ENCODE measurements around the gene PSMD13. TPM values are rescaled to one million over a fixed set of nuclear protein-coding genes. Genes with fewer than 3 reads are reported as not detected.

PSMD13 gene
- total and polyA plus RNA-seq, 2 experiments from 2014 or later, result 98.4 to 175 TPM

DNA sequence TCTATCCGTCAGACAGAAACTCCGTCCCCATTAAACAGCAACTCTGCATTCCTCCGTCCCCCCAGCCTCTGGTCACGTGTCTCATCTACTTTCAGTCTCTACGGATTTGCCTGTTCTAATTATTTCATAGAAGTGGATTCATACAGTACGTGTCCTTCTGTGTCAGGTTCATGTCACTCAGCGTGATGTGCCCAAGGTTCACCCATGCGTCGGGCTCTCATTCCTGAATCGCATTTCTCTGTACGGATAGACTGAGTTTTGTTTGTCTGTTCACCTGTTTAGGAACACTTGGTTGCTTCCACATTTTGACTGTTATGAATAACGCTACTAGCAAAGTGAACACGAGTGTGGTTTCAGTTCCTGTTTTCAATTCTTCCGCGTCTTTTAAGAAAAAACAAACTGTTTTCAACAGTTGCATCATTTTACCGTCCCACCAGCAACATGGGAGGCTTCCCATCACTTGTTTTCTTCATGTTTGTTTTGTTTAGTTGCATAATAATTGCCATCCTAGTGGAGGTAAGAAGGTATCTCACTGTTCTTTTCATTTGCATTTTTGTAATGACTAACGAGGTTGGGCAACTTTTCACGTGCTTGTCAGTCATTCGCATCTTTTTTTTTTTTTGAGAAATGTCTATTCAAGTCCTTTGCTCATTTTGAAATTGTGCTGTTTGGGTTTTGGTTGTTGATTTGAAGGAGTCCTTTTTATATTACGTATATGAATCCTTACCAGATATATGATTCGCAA lies 32.5 kb downstream of the PSMD13 start:
- H3K4me3 ChIP-seq, result no peak overlapping the region
- H3K27ac ChIP-seq, result no peak overlapping the region
- no peaks in the 10 kb centered on the region for H3K4me1 ChIP-seq (ENCODE audit: low read depth)
- no peaks in the 10 kb centered on the region for H3K9me3 ChIP-seq (ENCODE audit: low read depth)
- no peak for DNase-seq (ENCODE audit: low read depth in 1 of 2, low spot score in 1 of 2)
- no peaks in the 10 kb centered on the region for H3K36me3 ChIP-seq
- TF ChIP-seq, protein P1, sequence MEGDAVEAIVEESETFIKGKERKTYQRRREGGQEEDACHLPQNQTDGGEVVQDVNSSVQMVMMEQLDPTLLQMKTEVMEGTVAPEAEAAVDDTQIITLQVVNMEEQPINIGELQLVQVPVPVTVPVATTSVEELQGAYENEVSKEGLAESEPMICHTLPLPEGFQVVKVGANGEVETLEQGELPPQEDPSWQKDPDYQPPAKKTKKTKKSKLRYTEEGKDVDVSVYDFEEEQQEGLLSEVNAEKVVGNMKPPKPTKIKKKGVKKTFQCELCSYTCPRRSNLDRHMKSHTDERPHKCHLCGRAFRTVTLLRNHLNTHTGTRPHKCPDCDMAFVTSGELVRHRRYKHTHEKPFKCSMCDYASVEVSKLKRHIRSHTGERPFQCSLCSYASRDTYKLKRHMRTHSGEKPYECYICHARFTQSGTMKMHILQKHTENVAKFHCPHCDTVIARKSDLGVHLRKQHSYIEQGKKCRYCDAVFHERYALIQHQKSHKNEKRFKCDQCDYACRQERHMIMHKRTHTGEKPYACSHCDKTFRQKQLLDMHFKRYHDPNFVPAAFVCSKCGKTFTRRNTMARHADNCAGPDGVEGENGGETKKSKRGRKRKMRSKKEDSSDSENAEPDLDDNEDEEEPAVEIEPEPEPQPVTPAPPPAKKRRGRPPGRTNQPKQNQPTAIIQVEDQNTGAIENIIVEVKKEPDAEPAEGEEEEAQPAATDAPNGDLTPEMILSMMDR (IDR thresholded peaks at IDR 0.05; ENCODE audit: low read depth, low read length), result no peak
- H3K27me3 ChIP-seq, result peaks cover 5% of the 10 kb centered on the region

- Histone ChIP-seq H3K9me3 (ENCODE audit: low read depth) (no peaks in the 10 kb centered on the region), H3K4me3 (no peak overlapping the region), H3K4me1 (ENCODE audit: low read depth) (no peaks in the 10 kb centered on the region), H3K27ac (no peak overlapping the region), H3K27me3 (peaks cover 5% of the 10 kb centered on the region), H3K36me3 (no peaks in the 10 kb centered on the region)
- no peak for DNase-seq (ENCODE audit: low read depth in 1 of 2, low spot score in 1 of 2)
- TF ChIP-seq, protein P1 (IDR thresholded peaks at IDR 0.05; ENCODE audit: low read depth, low read length), result no peak
These were observed 33.9 kb downstream of the PSMD13 start for GRCh38 chr11:270451-271318.

DNA sequence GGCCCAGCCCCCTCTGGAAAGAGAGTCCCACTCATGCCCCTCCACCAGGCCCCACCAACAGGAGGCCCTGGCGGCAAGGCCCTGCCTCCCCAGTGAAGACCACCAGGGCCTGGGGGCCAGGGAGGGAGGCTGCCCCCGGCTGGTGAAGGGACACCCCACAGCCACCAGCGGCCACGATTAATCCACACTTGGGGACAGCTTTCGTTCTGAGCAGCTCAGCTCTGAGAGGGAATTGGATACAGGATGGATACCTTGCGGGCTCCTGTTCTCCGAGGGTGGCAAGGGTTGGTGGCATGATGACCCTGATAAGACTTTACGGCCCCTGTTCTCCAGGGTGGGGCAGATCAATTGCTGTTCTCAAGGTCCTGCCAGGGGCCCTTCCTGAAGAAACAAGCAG lies 34.5 kb downstream of the PSMD13 start:
- DNase-seq (ENCODE audit: low read depth in 1 of 2, low spot score in 1 of 2), result no peak
- H3K36me3 ChIP-seq, result no peaks in the 10 kb centered on the region
- peaks cover 6% of the 10 kb centered on the region for H3K27me3 ChIP-seq
- TF ChIP-seq, protein P1 (IDR thresholded peaks at IDR 0.05; ENCODE audit: low read depth, low read length), result no peak
- no peaks in the 10 kb centered on the region for H3K4me1 ChIP-seq (ENCODE audit: low read depth)
- no peak overlapping the region for H3K27ac ChIP-seq
- no peaks in the 10 kb centered on the region for H3K9me3 ChIP-seq (ENCODE audit: low read depth)
- H3K4me3 ChIP-seq, result no peak overlapping the region

DNA sequence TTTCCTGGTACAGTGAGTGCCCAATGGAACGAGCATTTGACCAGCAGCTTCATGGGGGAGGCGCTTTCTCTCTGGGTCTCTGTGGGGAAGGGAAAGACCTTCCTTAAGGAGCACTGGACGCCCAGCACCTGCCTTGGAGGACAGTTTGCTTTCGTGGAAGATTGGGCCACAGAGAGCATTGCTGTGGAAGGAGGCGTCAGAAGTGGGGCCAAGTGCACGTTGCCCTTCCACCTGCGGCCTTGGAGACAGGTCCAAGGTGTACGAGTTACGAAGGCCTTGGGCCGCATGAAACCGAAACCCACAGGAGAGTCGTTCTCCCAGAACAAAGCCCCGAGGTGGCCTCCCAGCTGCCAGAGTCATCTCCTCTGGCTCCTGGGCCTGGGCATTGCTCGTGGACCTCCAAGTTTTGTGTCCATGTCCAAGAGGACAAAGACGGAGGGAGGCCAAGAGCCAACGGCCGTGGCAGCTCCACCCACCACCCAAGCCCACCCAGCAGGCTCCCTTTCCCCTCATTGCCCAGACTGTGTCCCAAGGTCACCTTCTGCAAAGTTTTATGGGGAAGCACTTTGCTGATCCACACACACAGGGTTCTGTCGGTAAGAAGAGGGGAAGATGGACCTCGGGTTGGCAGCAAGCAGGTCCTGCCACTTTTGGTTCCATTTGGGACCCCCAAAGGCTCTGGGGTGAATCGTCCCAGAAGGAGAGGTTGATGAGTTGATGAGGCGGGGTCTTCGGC lies 35.6 kb downstream of the PSMD13 start:
- no peaks in the 10 kb centered on the region for H3K9me3 ChIP-seq (ENCODE audit: low read depth)
- no peak for DNase-seq (ENCODE audit: low read depth in 1 of 2, low spot score in 1 of 2)

GRCh38 chr11:272931-273198 lies 36.1 kb downstream of the PSMD13 start:
- no peak for DNase-seq (ENCODE audit: low read depth in 1 of 2, low spot score in 1 of 2)
- Histone ChIP-seq H3K27me3 (peaks cover 13% of the 10 kb centered on the region), H3K4me3 (no peak overlapping the region), H3K27ac (no peak overlapping the region), H3K36me3 (no peaks in the 10 kb centered on the region), H3K4me1 (ENCODE audit: low read depth) (no peaks in the 10 kb centered on the region), H3K9me3 (ENCODE audit: low read depth) (no peaks in the 10 kb centered on the region)
- TF ChIP-seq, protein P1 (IDR thresholded peaks at IDR 0.05; ENCODE audit: low read depth, low read length), result no peak

More for the DNA sequence above, 35.6 kb downstream of the PSMD13 start:
- H3K27me3 ChIP-seq, result peaks cover 9% of the 10 kb centered on the region
- H3K4me3 ChIP-seq, result no peak overlapping the region
- H3K36me3 ChIP-seq, result no peaks in the 10 kb centered on the region
- H3K4me1 ChIP-seq (ENCODE audit: low read depth), result no peaks in the 10 kb centered on the region
- no peak overlapping the region for H3K27ac ChIP-seq
- TF ChIP-seq, protein P1 (IDR thresholded peaks at IDR 0.05; ENCODE audit: low read depth, low read length), result no peak

All from cardiac muscle cell (in vitro differentiated cells and primary cell).